Panc1 (cell line): Measurements from ENCODE around the gene CDH16.

Source experiments
- CTCF ChIP-seq: fragments of 450-650 bp; IDR thresholded peaks from 2 replicates; pipeline ENCODE4 v1.5.1; 2017; ENCODE audit warnings: mild to moderate bottlenecking
- POLR2AphosphoS5 ChIP-seq: IDR thresholded peaks from 2 replicates; pipeline ENCODE4 v1.6.1; 2012; ENCODE audit warnings: mild to moderate bottlenecking, low read depth, low read length, moderate library complexity
- REST ChIP-seq, 2 experiments: IDR thresholded peaks; 2 replicates each; pipeline ENCODE4 v1.6.1; 2011 to 2012; ENCODE audit warnings: low read depth in 2 of 2, control low read depth in 1 of 2, low read length in 1 of 2, mild to moderate bottlenecking in 1 of 2, moderate library complexity in 1 of 2; ENCODE audit not compliant: insufficient read depth in 1 of 2

- TF ChIP-seq CTCF (no peak), REST (IDR thresholded peaks at IDR 0.05; ENCODE audit: insufficient read depth in 1 of 2, low read depth in 2 of 2, low read length in 1 of 2) (no peak), POLR2AphosphoS5 (no peak)
Measured at GRCh38 chr16:66881560-66881959, 37.1 kb downstream of the CDH16 start.
